Amniotic stem cell (primary cell): ENCODE measurements around the gene FAM228B.
"Not testable (repeated sequence)": the region's sequence is repeated elsewhere in the genome, so short reads cannot be mapped to it uniquely, and the experiment has no call there.

Experiments
- DNase-seq: peaks from one replicate; lab custom pipeline; 2025; lab: John Stamatoyannopoulos, UW

Gene FAM228B

DNA sequence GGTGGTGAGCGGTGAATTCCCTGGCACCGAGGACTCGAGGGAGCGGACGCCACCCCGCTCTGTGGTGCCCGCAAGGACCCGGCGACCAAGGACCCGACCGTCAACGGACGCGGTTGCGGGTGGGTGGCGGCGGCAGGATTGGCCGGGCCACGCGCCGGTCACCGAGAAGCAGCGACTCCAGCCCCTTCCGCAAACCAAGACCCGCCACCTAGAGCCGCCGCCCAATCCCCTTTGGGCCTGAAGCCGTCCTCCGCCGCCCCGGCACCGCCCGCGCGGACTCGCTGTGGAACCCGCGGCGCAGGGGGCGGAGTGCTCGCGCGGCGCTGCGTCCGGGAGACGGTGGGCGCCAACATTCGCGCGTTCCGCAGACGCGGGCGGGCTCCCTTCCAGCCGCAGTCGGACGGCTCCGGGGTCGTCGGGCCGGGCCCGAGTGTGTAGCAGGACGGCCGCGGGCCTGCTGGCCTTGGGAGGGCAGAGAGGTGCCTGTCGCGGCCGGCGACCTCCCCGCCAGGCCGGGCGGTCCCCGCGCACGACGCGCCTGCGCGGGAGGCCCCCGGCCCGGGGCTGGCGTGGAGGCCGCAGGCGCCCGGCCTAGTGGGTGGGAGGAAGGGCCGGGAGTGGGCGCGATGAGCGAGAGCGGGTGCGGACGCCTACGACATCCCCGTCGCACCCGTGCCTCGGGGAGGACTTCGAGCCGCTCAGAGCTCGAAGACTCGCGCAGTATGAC is at the start of gene FAM228B, which contains the start of gene PFN4:
Gene FAM228B (plus strand): TSS at position 275 of the 727 bp plus-strand sequence. CDS start 893 bp downstream, outside the sequence.
Gene PFN4 (minus strand): TSS at position 140 of the 727 bp plus-strand sequence. CDS start 799 bp downstream, outside the sequence.
- DNase-seq: peak; percentile 58

DNA sequence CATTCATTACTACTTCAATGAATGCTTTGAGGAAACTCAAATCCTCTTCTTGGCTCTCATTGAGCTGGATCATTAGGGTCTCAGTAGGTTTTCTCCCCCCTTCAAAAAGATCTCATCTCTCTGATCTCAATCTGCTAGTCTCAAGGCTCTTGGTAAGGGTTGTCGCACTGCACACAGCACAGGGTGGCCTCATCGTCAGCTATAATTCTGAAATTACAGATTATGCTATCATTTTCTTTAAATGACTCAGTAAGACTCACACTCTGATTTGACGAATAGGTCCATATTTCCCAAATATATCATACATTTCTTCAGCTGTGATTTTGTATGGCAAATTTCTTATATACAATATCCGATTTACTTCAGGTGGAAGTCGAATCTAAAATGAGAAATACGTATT is 49.5 kb upstream of the FAM228B start:
- no peak for DNase-seq

DNA sequence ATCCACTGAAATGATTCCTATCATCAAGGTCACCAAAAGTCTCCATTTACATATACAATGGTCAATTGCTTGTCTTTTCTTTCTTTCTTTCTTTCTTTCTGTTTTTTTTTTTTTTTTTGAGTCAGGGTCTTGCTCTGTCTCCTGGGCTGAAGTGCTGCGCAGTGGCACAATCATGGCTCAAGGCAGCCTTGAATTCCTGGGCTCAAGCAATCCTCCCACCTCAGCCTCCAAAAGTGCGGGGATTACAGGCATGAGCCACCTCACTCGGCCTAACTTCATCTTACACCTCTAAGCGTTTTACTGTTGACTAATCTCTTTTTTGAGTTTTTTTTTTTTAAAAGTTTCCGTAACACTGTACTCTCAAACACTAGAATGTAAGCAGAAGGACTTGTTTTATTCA is 48.0 kb upstream of the FAM228B start:
- DNase-seq: no peak

DNA sequence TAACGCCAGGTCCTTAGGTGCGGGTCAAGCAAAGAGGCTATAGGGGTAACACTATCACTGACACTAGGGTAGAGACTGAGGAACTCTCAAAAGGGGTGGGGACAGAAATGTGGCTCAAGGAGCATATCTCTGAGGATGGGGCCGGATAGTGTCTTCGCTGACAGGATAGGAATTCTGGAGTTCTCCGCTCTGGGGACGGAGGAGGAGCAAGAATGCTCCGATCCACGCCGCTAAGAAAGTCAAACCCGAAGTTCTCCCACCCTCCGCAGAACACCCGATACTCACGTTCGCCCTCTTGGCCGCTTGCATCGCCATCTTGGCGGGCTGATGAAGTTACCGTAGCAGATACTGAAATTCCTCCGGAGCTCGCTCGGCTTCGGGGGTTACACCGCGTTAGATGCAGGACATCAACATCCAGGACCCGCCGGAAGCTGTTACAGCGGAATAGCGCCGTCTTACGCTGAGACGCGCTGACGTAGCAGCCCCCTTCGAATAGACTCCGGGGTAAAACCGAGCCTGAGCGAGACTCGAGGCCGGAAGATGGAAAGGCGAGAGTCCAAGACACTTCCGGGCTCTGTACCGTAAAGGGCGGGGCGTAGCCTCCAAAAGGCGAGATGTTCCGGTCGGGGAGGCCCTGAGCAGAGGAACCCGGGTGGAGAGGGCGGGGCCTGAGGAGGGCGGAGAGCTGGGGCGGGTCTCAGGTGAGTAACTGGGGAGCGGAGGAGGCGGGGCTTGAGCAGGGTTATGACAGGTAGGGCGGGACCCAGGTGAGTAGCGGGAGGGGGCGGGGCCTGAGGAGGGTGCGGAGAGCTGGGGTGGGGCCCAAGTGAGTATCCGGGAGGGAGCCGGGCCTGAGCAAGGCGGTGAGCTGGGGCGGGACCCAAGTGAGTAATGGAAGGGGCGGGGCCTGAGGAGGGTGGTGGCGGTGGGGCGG is 47.1 kb upstream of the FAM228B start, which contains the start of gene SF3B6:
Gene SF3B6 (minus strand): TSS at position 412 of the 934 bp plus-strand sequence. CDS start 97 bp downstream, at position 315.
- peak; percentile 97 for DNase-seq

DNA sequence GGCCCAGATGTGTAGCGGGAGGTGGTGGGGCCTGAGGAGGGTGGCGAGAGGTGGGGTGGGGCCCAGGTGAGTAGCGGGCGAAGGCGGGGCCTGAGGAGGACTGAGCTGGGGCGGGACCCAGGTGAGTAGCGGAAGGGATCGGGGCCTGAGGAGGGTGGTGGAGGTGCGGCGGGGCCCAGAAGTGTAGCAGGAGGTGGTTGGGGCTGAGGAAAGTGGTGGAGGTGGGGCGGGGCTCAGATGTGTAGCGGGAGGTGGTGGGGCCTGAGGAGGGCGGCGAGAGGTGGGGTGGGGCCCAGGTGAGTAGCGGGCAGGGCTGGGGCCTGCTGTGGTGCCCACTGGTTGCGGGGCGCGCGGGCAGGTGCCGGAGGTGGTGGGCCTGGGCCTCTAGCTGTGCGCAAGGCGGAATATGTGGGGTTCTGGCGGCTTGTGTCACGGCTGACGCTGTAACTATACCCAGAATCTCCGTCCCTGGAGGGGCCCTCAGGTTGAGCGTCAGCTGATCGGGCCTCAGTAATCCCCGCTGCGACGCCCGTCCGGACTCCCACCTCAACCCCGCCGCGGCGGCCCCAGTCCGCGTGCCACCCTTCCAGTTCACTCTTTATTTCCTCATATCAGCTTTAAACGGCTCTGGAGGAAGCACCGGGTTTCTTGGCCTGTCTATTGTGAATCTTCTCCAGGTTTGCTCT is 46.3 kb upstream of the FAM228B start:
- DNase-seq: no peak

DNA sequence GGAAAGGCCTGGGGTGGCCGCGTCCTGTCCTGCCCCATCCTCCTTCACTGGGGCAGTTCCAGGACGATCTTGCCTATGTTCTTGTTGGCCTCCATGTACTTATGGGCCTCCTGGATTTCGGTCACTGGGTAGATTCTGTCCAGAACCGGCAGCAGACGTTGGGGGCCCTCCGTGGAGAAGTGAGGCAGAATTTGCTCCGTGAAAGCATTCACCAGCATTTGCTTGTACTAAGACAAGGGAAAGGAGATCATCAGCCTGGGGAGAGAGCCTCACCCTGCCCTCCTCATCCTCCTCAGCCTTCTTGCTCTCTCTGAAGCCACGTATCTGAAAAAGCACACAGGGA is 45.8 kb upstream of the FAM228B start:
- no peak for DNase-seq

DNA sequence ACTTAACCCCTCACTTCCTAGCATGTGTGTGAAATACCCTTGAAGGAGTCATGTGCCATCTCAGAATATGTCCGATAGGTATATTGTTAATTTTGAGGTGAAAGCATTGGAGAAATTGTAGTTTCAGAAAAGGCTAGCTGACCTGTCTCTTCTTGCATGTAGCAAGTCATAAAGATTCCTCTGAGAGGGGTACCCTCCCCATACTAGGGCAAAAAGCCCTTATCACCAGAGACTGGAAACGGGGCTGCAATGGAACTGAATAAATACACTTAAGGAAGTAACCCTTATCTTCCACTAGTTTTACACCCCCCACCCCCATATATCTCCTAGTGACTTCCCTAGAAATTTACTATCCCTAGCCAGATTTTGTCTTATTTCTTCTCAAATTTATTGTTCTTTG is 45.4 kb upstream of the FAM228B start:
- no peak for DNase-seq

DNA sequence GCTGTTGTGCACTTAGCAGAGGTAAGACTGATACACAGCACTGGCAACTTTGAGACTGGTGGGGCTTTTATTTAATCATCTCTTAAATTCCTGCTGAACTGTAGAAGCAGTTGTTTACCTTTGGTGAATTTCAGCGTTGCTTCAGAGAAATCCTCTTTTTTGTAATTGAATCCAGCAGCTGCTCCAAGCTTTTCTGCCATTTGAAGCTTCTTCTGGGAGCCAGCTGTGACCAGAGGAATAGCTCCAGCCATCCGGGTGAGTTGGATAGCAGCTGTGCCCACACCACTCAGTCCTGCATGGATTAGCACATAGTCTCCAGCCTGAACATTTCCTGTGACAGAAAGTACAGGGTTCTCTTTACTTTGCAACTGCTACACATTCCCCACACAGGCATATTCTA is 42.6 kb upstream of the FAM228B start:
- DNase-seq: no peak

DNA sequence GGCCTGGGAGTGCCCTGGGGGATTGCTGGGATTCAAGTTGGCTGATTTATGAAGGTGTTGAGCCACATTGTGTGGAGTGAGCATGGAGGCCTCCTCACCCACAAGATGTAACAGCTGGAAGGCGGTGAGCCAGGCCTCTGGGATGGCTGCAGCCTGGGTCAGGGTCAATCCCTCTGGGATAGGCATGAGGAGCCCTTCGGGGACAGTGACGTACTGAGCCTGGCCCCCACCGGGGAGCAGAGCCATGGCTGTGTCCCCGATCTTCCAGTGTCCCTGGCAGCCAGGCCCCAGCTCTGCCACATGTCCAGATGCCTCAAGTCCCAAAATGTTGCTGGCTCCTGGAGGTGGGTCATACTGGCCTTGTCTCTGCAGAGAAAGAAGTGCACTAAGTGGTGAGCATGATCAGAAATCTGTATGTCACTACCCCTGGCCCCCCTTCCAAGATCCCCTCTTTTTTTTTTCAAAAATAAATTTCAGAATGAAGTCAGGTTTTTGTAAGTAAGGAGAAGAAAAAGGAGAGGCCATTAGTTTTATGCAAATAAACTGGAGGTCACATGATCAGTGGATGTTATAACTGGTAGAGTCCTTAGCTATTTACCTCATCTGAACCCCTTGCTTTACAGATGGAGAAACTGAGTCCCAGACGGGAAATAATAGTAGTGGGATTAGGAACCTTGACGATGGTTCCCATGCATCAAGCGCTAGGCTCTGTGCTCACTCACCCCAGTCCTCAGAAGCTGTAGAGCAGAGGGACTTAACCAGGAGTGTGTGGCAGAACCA is 40.3 kb upstream of the FAM228B start:
- no peak for DNase-seq

DNA sequence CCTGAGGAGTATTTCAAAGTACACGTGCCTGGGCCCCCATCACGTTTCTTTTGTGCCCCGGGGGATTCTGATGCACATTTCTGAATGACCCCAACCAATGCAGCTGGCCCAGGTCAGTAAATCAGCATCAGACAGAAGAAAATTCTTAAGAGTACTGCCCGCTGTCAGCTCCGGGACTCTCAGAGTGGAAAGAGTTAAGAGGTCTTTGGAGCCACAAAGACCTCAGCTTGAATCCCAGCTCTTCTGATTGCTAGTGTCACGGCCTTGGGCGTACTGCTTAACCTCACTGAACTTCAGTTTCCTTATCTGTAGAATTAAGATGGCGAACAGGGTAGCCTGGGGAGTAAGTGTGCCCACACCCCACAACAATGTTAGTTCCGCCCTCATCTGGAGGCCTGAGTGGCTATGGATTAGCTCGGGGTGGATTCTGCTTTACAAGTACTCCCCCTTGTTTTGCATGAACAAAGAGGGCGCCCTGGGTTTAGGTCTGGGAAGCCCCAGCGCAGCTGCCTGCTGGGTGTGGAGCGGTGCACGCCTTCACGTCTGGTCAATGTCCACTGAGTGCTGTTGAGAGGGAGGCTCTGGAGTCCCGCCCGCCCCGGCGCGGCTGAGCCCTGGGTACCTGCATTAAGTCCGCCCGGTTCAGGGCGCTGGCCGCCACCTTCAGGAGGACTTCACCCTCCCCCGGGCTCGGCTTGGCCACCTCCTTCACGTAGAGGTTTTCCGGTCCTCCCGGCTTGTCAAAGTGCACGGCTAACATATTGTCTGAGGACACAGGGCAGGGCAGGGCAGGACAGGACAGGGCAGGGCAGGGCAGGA is 39.5 kb upstream of the FAM228B start:
- DNase-seq: peak; percentile 38

DNA sequence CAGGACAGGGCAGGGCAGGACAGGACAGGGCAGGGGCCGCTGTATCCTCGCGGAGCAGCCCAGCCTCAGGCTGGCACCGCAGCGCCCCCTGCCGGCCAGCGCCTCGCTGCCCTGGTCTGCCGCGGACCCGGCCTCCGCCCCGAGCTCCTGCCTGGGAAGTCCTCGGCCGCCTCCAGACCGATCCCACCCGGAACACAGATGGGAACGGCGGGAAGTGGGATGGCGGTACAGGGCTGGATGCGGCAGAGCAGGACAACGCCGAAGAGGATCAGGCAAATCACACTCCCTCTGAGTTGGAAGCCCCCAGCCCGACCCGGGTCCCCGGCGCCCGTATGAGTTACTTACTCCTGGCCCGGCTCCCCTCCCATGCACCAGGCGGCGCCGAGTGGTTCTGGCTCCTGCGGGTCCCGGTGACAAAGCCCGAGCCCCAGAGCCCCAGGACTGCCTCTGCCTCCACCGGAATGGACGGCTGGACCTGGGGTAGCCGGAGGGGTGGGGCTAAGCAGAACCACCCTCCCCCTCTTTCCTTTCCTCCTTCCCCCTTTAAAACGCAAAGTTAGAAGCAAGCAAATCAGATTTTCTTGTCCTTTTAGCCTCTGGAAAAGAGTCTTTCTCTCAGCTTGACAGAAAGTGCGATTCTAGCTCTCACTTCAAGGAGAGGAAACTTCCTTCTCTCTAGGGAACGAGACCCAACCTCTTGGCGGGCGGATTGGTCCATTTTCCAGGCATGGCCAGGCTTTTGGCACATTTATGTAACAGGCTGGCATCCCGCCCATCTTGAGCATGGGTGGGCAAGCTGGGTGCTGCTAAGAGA is 38.7 kb upstream of the FAM228B start, which contains the start of gene TP53I3:
Gene TP53I3 (minus strand): TSS at position 449 of the 814 bp plus-strand sequence. CDS start 508 bp downstream, outside the sequence.
- DNase-seq: peak; percentile 80

DNA sequence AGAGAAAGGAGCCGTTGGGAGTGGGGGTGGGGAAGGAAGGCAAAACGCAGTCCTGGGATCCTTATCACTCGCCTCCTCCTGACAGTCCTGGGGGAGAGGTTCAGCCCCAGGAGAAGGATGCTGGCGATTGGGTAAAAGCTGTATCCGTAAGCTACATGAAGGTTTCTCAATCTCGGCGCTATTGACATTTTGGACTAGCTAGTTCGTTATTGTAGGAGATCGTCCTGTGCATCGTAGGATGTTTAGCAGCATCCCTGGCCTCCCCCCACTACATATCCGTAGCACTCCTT is 38.1 kb upstream of the FAM228B start:
- no peak for DNase-seq

DNA sequence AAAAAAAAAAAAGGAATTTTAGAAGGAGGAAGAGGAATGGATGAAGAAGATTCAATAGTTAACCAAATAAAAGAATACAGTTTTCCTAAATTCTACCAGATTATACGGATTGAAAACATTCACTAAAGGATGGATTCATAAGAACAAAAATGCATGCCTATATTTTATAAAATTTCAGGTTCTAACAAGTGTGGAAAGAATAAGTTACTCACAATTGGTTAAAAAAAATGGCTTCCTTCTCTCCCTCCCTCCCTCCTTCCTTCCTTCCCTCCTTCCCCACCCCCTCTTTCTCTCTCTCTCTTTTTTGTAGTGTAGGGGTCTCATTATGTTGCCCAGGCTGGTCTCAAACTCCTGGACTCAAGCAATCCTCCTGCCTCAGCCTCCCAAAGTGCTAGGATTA is 37.0 kb upstream of the FAM228B start:
- no peak for DNase-seq

DNA sequence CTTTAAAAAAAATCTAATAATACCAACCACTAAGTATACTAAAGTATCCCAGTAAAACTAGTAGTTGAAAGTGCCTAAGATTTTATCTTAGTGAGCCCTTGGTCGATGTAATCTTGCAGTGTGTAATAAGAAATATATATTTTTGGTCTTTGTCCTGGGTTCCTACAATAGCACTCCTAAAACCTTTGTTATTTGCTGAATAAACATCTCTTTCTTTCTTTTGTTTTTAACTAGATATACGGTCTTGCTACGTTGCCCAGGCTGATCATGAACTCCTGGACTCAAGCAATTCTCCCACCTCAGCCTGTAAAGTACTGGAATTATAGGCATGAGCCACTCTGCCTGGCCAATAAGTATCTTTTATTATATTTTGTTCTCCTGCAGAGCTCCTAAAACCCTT is 36.2 kb upstream of the FAM228B start:
- no peak for DNase-seq

DNA sequence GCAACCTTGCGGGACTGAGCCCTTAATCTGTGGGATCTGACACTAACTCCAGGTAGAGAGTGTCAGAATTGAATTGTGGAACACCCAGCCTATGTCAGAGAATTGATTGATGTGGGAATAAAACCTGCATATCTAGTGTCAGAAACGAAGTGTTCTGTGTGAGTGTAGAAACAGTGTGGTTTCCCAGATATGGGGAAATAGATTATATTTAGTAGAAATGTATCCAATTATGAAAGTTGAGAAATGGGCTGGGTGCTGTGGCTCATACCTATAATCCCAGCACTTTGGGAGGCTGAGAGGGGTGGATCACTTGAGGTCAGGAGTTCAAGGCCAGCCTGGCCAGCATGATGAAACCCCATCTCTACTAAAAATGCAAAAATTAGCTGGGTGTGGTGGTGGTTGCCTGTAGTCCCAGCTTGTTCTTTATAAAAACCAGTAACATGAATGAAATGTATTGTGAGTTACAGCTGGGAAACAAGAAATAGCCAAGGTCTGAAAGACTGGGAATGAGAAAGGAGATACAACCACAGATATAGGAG is 34.4 kb upstream of the FAM228B start:
- no peak for DNase-seq

DNA sequence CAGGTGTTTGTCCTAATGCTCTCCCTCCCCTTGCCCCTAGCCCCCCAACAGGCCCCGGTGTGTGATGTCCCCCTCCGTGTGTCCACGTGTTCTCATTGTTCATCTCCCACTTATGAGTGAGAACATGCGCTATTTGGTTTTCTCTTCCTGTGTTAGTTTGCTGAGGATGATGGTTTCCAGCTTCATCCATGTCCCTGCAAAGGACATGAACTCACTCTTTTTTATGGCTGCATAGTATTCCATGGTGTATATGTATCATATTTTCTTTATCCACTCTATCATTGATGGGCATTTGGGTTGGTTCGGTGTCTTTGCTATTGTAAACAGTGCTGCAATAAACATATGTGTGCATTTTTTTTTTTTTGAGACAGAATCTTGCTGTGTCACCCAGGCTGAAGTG is 30.0 kb upstream of the FAM228B start:
- not testable (repeated sequence) for DNase-seq

DNA sequence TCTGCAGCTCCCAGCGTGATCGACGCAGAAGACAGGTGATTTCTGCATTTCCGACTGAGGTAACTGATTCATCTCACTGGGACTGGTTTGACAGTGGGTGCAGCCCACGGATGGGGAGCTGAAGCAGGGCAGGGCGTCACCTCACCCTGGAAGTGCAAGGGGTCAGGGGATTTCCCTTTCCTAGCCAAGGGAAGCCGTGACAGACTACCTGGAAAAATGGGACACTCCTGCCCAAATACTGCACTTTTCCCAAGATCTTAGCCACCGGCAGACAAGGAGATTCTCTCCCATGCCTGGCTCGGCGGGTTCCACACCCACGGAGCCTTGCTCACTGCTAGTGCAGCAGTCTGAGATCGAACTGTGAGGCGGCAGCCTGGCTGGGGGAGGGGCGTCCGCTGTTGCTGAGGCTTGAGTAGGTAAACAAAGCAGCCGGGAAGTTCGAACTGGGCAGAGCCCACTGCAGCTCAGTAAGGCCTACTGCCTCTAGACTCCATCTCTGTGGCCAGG is 28.0 kb upstream of the FAM228B start:
- not testable (repeated sequence) for DNase-seq

DNA sequence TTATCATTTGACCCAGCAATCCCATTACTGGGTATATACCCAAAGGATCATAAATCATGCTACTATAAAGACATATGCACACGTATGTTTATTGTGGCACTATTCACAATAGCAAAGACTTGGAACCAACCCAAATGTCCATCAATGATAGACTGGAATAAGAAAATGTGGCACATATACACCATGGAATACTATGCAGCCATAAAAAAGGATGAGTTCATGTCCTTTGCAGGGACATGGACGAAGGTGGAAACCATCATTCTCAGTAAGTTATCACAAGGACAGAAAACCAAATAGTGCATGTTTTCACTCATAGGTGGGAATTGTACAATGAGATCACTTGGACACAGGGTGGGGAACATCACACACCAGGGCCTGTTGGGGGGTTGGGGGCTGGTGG is 22.5 kb upstream of the FAM228B start:
- not testable (repeated sequence) for DNase-seq

DNA sequence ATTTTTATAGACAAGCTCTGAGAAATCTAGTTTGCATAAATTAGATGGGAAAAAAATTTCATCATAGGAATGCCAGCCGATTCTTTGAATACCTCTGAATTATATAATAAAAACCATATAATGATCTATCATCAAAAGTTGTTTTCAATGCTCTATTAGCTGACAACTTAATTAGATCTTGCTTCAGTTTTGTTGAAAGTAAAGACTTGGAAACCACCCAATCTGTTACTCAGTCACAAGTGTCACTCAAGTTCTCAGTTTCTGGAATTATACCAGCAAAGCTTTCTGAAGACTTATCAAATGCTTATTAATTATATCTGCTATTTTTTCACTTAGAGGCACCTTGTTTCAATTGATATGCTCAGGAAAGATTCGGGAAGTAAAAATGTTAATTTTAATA is 21.3 kb upstream of the FAM228B start:
- no peak for DNase-seq
